ENCODE data around the gene PRKCH.
A peak's percentile ranks its signal among the peaks of the same experiment; 100 is the strongest.

Gene PRKCH

DNA sequence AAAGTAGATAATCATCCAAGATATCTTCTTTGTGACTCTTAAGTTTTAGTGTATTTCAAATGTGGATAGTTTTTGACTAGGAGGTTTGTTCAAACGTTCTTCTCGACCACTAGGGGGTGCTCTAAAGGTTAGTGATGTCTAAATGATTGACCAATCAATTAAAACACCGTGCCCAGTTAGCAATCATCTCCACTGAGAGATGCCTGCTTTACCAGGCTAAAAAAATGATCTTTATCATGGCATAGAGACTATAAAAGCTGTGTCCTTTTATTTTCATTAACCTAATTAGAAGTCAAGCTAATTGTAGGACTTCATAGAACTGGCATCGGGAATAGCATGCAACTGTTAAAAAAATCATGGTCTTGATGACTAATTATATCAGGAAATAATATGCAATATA lies 153.9 kb downstream of the PRKCH start:
- peak; percentile 75 for DNase-seq (ENCODE audit: low spot score)

DNA sequence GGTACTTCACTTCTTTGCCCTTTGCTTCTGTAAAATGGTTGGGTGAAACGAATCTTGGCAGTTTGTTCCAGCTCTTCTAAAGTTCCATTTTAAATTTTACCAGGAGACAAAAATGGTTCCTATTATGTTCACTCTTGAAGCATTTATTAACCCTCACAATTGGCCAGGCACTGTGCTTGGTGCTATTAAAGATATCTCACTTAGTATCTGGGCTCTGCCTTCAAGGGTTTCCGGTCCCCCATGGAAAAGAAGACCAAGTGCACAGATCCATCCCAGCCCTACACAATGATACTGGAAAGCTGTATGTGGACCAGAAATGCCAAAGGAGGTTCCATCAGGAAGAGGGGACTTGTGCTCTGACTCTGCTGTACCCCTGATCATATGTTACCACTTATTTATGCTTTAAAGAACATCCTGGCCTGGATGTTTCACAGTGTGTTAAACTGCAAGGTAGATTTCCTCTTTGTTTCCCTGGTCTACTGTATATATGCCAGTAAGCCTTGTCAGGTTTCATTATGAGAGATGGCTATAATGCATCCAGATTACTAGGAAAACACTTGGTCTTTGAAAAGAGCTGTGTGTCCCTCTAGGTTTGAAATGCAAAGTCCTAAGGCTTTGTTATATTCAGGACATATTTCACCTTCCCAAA lies 154.8 kb downstream of the PRKCH start:
- no peak for DNase-seq (ENCODE audit: low spot score)

- DNase-seq (ENCODE audit: low spot score): peak; percentile 59
Measured at GRCh38 chr14:61476754-61477410, 155.5 kb downstream of the PRKCH start.

- peak; percentile 75 for DNase-seq (ENCODE audit: low spot score)
Measured at GRCh38 chr14:61477712-61478462, 156.5 kb downstream of the PRKCH start.

- DNase-seq (ENCODE audit: low spot score): no peak
Measured at GRCh38 chr14:61478971-61479473, 157.6 kb downstream of the PRKCH start.

DNA sequence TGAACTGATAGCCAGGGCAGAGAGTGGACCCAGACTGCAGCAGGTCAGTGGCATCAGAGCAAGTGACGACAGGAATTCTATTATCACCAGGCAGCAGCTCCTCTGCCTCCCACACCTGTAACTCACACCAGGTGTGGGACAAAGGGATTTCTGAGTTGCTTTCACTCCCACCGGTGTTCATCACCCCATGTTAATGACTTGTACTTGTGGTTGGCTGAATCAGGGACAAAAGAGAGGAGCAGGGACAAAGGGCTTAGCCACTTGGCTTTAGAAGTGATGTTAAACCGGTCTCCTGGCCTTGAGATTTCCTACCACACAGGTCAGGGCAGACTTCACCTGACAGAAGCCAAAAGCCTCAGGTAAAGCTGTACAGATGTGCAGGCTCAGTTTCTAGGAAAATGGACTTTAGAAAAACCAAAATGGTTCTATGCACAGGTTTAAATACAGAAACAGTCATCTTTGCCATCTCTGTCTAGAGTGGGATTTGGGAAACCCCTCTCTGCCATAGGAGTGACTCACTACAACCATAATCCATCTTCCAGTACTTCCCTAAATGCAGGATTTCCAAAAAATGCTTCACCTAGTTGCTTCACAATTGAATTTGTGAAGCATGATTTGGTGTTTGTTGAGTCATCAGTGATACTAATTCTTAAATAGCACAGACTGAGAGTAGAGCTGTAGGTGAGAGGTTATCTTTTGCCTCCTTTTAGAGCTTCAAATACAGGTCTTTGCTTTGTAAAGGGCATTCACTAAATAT lies 158.5 kb downstream of the PRKCH start:
- DNase-seq (ENCODE audit: low spot score): peak; percentile 66

- no peak for DNase-seq (ENCODE audit: low spot score)
Measured at GRCh38 chr14:61480704-61481285, 159.4 kb downstream of the PRKCH start.

GRCh38 chr14:61481701-61482100 lies 160.3 kb downstream of the PRKCH start:
- DNase-seq (ENCODE audit: low spot score): no peak

GRCh38 chr14:61482348-61483206 lies 161.2 kb downstream of the PRKCH start:
- no peak for DNase-seq (ENCODE audit: low spot score)

GRCh38 chr14:61483476-61483875 lies 162.1 kb downstream of the PRKCH start:
- DNase-seq (ENCODE audit: low spot score): no peak

DNA sequence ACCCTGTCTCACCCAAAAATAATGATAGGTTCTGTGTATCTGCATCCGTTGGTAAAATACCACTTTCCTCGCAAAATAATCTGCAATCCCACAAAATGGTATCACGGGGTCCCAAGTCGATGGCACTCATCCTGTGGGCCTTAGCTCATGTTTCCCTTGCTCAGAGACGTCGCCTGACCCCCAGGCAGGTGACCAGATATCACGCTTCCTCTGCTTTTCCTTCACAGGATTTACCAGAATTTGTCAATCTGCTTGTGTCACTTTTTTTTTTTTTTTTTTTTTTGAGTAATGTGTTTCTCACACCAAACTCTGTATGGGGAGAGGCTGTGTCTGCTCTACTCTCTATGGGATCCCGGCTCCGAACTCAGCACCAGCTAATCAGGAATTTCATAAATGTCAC lies 162.7 kb downstream of the PRKCH start:
- no peak for DNase-seq (ENCODE audit: low spot score)

DNA sequence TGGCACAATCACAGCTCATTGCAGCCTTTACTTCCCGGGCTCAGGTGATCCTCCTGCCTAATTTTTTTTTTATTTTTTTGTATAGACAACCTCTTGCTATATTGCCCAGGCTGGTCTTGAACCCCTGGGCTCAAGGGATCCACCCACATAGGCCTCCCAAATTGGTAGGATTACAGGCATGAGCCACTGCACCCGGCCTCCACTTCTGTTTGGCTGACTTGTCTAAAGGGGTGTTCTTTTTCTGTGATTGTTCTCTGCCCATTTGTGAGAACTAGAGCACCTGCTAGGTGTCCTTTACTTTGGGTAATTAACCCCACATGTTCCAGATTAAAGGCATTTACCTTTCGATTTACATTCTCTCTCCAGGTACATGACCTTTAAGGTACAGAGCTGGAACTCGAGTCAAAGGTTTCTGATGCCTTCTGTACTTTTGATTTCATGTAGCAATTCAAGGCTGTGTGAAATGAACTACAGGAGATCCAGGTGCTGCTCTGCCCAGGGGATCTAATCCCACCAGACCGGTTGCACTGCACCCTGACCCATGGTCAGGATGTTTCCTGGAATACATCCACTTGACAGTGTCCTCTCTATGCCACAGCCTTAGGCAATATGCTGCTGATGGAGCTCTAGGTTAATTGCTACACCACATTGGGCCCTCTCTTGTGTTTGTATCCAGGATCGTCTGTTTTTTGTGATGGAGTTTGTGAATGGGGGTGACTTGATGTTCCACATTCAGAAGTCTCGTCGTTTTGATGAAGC lies 163.6 kb downstream of the PRKCH start:
- DNase-seq (ENCODE audit: low spot score): no peak

DNA sequence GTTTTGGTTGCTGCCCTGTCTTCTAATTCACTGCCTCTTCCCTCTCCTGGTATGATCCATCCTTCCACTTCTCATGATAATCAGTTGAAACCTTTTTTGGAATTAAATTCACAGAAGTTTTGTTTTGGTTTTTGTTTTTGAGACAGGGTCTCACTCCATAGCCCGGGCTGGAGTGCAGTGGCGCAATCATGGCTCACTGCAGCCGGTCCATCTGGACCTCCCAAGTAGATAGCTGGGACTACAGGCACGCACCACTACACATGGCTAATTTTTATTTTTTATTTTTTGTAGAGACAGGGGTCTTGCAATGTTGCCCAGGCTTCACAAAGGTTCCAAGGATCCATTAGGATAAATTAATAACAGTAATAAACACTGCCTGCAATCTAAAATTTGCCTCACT lies 164.3 kb downstream of the PRKCH start:
- DNase-seq (ENCODE audit: low spot score): no peak

DNA sequence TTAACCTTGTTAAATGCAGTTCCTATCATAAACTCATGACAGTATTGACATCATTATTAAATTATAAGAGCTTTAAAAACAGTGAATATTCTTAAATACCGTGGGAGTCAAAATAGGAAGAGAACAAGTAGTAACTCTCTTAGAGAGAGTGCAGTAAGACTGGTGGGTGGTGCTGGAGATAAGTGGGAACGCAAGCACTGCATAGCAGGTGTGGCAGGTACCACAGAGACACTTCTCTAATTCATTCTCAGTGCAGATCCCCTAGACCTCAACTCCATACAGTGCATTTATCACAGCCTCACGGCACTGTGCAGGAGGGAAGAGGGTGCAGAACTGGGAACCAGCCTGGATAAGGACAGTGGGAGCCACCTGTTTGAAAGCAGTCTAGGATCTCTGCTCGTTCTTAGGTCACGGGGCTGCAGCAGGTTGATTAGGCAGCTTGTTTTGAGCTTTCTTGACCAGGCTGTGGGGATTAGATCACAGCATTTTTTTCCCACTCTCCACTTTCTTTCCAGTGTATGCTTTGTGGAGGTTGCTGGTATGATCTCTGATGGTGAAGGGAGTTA lies 165.6 kb downstream of the PRKCH start:
- no peak for DNase-seq (ENCODE audit: low spot score)

- no peak for DNase-seq (ENCODE audit: low spot score)
Measured at GRCh38 chr14:61488417-61489401, 167.3 kb downstream of the PRKCH start.

DNA sequence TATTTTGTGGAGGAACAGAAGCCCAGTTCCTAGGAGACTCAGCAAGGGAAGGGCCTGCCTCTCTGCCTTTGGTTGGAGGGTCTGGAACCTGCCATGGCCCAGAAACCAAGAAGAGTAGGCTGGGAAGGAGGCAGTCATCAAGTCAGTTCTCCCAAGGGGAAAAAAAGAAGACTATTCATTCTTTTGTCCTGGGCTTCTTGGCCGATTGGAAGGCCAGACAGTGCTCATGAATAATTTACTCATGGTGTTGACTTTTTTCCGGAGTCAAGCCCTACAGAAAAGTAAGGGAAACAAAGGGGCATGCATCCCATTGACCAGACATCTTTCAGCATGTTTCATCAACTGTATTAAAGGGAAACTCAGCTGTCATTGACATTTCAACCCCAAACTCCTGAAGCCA lies 168.1 kb downstream of the PRKCH start:
- no peak for DNase-seq (ENCODE audit: low spot score)

DNA sequence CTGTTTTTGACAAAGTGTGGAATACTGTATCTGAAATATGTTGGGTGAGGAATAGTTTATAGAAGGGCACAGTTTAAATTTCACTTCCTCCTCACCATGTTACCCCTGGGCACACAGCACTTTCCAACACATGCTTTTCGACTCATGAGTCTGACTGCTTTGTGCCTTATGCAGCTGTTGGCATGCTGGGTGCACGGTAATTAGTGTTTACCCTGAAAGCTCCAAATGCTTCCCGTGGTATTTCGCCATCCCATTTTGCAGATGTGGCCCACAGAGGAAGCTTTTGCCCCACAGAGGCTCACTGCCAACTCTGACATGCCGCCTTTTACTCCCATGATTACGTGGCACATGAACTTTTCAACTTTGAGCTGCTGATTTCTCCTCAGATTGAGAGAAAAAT lies 168.6 kb downstream of the PRKCH start:
- DNase-seq (ENCODE audit: low spot score): no peak

DNA sequence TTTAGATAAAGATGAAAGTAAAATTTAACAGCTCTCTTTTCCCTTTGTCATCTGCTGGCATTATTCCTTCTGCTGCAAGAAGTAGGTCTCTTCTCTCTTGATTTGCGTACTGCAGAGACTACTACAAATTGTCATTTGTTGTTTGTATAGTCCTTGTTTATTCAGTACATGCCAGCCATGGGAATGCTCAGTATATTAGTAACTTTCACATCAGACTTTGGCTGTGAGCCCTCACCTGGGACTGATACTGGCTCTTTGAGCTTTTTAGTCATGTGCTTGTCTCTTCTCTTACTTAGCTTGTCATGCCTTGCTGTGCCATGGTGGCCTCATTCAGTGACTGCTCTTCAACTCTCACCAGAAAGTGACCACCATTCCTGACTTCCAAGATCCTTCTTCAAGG lies 169.8 kb downstream of the PRKCH start:
- DNase-seq (ENCODE audit: low spot score): peak; percentile 61
